Mucosa of gallbladder (tissue), 1 donor: Measurements from ENCODE around the gene ANKFY1. TPM values are rescaled to one million over a fixed set of nuclear protein-coding genes. Genes with fewer than 3 reads are reported as not detected.
"Not testable (repeated sequence)": the region's sequence is repeated elsewhere in the genome, so short reads cannot be mapped to it uniquely, and the experiment has no call there.

Experiments used
- DNase-seq: peaks from one replicate; pipeline ENCODE4 v3.0.0-alpha.2; 2020; ENCODE audit warnings: low spot score
- total RNA-seq: library from RNA; stranded (reverse); gene quantifications from one replicate; pipeline ENCODE4 v1.2.1, GENCODE V29; 2021
- donor health status: DM: no; HTN: no; CAD: no.

The ANKFY1 gene
- total RNA-seq, 1 donor from 2014 or later: 57.5 TPM

DNA sequence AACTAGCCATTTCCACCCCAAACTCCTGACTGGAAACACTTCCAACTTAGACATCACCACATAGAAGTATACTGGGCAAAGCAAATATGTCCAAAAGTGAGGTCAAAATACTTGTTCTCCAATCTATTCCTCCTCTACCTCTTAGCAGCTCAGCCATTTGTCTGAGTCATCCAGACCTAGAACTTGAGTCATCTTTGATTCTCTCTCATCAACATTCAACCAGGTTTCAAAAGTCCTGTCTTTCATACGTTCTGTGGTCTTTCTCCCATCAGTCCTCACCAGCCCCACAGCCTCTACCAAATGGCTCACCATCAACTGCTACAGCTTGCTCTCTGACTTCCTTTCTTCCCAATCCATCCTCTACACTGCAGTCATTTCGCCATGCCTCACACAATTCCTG is 6.8 kb downstream of the ANKFY1 start:
- no peak for DNase-seq

DNA sequence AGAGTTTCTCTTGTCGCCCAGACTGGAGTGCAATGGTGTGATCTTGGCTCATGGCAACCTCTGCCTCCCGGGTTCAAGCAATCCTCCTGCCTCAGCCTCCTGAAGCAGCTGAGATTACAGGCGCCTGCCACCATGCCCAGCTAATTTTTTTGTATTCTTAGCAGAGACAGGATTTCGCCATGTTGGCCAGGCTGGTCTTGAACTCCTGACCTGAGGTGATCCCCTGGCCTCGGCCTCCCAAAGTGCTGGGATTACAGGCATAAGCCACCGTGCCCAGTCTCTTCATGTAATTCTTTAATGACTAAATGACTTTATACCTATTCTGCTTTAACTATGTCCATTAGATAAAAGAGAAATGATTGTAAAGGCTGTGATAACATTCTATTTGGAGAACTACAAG is 8.5 kb downstream of the ANKFY1 start:
- DNase-seq: not testable (repeated sequence)

DNA sequence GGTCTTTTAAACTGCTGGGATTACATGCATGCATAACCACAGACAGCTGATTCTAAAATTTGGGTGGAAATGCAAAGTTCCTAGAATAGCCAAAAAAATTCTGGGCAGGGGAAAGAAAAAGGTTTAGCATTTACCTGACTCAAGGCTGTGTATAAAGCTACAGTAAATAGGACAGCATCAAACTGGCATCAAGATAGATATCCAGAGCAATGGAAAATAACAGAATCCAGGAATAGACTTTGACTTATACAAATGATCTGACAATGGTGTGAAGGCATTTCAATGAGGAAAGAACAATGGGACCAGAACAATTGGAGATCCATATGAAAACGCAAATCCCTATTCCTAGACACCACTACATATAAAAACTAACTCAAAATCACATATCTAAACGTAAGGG is 12.9 kb downstream of the ANKFY1 start:
- DNase-seq: no peak

DNA sequence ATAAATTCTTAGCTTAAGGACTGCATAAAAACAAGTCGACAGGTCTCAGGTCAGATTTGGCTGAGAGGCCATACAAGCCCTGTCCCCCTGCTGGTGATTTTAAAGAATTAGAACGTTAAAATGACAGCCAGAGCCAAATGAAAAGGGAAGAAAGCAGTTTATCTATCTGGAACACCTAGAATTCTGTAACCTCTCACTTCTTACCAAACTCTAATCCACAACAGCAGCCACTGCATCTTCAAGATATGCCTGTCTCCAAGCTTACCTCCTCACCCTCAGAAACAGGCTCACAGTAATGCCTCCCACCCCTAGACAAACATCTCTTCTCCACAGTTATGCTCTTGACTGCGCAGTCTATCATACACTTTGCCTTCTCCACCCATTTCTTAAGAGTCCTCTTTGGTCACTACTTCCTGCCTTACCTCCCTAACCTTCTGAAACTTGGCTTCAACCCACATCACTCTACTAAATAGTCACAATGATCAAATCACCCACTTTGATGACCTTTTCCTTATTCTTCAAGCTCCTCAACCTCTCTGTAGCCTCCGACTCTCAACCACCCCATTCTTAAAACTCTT is 14.2 kb downstream of the ANKFY1 start:
- DNase-seq: no peak

DNA sequence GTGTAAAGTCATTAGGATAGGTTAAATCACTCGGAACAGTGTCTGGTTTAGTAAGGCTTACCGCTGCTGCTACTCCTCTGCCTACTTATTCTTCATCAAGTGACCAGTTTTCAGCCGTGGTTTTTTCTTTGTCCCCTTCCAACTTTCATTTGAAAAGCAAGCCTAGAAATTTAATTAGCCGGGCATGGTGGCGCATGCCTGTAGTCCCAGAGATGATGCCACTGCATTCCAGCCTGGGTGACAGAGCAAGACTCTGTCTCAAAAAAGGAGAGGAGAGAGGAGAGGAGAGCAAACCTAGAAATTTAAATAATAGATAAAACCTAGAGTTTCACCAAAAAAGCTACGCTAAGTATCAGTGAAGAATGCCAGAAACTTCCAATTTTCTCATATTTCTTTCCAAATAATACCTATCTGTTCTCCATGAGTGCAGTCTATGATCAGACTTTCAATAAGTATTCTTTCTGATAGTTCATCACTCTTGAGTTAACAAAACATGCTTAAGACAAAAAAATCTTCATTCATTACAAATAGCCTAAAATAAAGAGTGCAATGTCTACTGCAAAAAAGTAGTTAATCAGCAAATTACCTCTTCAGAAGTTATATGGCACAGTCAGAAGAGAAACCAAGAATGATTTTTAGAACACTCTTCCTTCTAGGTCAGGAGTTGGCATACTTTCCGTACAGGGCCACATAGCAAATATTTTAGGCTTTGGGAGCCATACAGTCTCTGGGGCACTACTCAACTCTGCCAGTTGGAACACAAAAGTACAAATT is 15.1 kb downstream of the ANKFY1 start:
- no peak for DNase-seq

DNA sequence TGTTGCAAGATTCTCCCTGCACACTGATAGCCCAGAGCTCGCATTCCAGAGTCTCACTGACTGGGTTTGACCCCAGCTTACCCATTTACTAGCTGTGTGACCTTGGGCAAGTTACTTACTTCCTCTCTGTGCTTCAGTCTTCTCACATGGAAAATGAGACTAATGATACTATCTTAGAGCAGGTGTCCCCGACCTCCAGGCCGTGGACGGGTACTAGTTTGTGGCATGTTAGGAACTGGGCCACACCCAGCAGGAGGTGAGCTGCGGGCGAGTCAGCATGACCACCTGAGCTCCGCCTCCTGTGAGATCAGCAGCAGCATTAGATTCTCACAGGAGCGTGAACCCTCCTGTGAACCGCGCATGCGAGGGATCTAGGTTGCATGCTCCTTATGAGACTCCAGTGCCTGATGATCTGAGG is 15.8 kb downstream of the ANKFY1 start:
- peak; percentile 61 for DNase-seq

DNA sequence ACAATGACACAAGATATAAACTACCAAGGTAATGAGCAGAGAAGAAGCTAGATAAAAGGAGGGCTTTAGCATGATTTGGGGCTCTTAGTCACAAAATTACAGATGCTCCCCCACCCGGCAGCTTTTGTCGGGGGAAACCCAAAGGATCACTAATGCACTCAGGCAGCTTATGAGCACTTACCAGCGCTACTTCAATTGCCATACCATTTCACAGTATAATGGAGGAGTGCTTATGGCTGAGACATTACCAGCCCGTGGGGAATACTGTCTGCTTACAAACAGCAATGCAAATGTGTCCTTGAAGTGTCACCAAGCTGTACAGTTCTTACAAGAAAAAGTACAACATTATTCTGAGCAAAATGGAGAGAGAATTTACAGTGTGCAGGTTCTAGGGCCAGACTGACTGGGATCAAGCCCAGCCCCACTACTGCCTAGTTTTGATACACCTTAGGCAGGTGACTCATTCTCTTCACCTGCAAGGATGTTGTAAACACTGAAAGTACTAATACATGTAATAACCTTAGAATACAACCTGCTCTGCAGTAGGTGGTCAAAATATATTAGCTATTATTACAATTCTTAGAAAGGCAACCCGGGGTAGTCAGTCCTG is 16.3 kb downstream of the ANKFY1 start:
- DNase-seq: no peak

DNA sequence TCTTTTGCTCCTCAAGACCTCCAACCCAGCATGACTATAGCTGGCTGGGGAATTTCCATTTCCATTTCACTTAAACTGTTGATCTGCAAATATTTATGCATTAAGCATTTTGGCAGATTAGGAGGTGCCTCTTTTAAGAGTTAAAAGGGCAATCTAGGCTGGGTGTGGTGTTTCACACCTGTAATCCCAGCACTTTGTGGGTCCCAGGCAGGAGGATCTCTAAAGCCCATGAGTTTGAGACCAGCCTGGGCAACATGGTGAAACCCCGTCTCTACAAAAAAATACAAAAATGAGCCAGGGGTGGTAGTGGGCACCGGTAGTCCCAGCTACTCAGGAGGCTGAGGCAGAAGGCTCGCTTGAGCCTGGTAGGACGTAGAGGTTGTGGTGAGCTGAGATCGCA is 17.1 kb downstream of the ANKFY1 start:
- DNase-seq: no peak

DNA sequence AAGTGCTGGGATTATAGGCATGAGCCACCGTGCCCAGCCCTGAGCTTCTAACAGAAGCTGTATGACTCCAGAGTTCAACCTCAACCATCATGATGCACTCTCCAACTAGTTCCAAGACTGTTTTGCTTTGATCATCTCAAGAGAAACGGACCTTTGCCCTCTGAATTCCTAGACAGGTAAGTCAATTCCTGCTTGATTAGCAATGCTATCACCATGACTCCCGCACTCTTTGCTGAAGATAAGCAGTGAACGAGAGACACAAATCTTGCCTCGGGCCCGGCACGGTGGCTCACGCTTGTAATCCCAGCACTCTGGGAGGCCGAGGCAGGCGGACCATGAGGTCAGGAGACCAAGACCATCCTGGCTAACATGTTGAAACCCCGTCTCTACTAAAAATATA is 22.2 kb downstream of the ANKFY1 start:
- no peak for DNase-seq

DNA sequence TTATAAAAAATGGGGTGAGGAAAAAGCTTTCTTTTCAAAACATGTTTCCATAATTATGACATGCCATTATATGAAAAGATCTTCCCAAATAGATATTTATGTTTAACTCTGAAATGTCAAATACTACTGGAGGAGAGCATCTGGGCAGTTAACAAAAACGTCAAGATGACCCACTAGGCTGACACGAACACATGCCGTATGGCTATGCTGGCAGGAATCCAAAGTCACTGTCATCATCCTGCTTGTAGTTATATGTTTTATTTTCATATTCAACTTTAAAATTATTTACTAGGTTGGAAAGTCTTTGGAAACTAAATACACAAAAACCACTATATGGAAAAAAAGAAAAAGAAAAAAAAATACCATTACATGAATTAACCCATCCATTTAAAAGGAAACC is 27.3 kb downstream of the ANKFY1 start:
- DNase-seq: no peak

DNA sequence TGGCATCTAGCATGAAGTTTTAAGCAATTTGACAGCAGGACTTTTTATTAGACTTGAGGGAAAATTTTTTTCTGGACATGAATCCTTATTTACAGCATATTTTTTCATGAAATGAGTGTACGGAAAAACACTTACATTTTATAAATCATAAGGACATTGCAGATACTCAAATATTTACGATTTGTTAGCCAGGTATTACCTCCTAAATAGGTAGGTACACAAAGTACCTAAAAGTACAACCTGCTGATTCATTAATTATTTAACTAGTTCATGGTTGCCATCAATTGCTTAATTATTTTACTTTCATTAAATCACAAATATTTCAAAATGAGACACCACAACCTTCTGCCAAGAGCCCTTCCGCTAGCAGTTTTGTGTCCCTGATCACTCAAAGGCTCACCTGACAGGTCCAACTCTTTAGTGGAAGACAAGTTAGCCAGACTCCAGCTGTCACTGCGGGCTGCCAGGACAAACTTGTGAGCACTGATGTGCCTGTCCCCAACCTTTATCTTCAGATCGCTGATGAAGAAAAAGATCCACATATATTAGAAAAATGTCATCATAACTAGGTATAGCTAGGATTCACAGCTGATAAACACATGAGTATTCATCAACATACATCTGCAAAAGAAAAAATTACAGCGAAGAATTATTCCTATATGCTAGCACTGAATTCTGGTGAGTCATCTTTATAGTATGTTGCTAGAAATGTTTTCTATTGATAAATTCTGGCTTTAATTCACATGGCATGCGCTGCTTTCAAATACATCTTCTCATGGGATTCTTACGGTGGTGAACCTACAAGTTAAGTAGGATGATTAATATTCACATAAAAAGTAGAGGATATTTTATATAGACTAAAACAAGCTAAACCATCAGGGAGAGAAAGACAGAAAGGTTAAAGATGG is 28.2 kb downstream of the ANKFY1 start:
- DNase-seq: no peak

DNA sequence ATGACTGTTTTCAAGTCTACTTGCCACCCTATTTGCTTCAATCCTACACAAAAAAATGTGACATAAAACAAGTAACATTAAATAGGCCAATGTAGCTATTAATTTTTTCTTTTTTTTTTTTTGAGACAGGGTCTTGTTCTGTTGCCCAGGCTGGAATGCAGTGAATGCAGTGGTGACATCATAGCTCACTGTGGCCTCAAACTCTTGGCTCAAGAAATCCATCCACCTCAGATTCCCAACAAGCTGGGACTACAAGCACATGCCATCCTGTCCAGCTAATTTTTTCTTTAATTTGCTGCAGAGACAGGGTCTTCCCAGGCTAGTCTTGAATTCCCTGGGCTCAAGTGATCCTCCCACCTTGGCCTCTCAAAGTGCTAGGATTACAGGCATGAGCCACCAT is 29.4 kb downstream of the ANKFY1 start:
- no peak for DNase-seq

DNA sequence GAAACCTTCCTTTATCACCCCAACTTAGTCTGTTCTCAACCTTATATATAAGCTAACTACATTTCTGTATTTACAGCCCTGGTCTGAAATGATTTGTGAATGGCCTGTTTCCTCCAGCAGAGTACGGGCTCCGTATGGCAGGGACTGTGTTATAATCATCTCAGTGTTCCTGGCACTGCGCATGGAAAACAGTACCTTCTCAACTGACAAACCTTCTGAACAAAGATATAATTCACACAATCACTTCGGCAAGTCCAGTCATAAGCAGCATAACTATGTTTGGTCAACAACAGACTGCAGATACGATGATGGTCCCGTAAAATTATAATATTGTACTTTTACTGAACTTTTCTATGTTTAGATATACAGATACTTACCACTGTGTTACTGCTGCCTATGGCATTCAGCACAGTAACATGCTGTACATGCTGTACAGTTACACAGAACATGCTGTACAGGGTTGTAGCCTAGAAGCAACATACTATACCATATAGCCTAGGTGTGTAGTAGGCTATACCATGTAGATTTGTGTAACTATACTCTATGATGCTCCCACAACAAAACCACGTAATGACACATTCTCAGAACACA is 30.0 kb downstream of the ANKFY1 start:
- no peak for DNase-seq

DNA sequence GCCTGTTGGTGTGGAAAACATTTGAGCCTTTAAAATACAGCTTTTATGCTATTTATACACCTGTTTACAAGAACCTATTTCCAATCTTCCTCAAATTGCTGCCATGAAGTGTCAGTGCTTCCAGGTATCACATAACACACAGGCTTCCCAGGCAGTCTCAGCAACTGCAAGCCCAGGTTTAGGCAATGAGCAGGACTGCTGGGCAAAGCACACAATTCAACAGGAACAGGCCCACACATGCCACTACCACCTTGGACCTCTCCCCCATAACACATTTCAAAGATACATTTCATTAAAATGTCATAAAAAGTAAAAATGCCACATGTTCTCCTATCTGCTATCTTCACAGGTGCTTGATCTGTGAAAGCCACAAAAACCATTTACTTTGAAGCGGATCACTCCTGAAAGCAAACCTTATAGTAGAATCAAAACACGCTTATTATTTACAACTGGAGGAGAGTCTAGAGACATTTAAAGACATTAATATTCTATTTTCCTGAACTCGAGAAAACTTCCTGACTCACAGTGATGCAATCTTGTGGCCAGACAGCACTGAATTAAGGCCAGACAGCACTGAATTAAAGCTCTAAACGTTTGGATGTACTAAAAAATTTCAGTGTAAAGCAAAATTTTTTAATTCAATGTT is 31.5 kb downstream of the ANKFY1 start:
- no peak for DNase-seq

DNA sequence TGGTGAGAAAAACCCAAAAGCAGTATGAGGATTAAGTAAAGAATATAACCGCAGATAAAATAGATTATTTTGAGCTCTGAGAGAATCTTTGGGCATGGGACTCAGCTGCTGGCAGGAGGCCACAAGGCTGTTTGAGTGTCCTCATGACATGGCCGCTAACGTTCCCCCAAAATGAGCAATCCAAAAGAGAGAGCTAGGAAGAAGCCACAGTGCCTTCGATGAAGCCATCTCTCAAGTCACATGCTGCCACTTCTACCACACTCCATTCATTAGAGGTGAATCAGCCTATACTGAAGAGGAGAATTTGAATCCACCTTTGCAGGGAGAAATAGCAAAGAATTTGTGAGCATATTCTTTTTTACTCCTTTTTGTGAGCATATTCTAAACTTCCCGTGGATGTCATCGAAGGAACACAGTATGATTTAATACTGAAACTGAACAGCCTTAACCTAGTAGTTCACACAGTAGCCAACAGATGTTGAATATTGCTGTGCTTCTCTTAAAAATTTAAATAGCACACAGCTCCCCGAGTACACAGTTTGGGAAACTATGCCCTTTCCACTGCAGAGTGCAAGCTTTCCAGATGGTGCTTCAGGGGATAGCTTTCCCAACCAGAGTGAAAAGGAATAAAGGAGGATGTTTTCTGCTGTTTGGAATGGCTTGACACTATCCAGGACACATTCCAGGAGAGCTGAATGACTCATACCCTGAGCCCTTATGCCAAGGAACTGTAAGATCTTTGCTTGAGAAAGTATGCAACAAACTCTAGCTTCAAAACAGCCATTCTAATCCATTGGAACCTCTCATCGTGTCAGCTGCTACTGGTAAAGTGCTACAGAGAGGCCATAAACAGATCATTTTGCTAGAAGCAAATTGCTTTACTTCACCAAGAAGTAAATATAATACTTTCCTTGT is 33.9 kb downstream of the ANKFY1 start:
- DNase-seq: peak; percentile 70

DNA sequence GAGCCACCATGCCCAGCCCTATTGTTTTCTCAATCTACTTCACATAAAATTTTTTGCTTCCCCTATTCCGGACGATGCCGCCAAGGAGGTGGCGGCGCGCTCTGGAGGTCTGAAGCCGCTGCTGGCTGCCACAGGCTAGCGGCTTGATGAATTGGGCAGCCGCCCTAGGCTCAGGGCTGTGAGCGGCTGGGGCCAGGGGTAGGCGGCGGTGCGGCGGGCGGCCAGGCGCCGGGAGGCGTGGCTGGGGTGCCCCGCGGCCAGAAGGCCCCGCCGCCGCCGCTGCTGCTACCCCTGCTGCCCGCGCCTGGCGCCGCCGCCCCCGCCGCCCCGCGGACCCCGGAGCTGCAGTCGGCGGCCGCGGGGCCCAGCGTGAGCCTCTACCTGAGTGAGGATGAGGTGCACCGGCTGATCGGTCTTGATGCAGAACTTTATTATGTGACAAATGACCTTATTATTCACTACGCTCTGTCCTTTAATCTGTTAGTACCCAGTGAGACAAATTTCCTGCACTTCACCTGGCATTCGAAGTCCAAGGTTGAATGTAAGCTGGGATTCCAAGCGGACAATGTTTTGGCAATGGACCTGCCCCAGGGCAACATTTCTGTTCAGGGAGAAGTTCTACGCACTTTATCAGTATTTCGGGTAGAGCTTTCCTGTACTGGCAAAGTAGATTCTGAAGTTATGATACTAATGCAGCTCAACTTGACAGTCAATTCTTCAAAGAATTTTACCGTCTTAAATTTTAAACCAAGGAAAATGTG is 41.7 kb downstream of the ANKFY1 start:
- DNase-seq: no peak

DNA sequence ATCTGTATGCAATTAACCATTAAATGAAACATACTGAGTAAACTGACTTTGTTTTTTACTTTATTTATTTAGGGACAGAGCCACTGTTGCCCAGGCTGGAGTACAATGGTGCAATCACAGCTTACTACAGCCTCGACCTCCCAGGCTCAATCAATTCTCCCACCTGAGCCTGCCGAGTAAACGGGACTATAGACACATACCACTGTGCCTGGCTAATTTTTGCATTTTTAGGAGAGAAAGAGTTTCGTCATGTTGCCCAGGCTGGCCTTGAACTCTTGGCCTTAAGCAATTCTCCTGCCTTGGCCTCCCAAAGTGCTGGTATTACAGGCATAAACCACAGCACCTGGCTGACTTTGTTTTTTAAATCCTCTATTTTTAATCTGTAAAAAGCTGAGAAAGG is 42.6 kb downstream of the ANKFY1 start:
- no peak for DNase-seq

DNA sequence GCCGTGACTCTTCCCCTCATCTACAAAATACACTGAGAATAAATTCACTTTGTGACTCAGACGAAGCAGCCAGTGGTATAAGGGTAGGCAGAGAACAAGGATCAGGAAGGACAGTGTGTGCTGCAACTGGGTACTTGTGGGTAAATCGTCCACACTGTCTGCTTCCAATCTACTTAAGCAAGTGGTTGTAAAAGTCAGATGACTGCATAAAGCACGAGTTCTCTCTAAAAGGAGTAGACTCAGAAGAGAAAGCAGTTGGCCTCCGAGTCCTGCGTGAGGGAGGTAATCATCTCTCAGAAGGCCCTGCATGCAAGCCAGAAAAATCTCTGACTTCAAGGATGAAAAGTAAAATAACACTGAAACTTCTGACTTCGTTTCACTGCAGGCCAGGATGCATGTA is 43.1 kb downstream of the ANKFY1 start:
- DNase-seq: no peak

DNA sequence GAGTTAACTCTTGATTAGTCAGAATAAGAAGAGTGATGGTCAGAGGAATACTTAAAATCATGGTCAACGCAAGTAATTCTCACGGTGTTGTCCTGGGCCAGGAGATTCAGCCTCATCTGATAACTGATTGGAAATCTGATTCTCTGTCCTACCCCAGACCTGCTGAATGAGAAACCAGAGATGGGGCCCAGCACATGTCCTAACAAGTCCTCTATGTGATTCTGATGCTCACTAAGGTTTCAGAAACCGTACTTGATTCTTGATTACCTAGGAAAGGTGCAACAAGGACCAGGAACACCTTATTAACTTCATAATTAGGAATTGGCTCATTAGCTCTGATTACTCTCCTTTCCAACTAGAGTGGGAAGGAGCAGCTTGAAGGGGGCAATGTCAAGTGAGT is 44.5 kb downstream of the ANKFY1 start:
- DNase-seq: no peak
